OCI-LY7 (cell line): ENCODE measurements around the gene KIAA1549.

Source experiments
- EZH2phosphoT487 ChIP-seq: fragments of 200-600 bp; sonication (generic); IDR thresholded peaks from 2 replicates; pipeline ENCODE4 v1.6.1; 2018; ENCODE audit warnings: low read depth, borderline replicate concordance, mild to moderate bottlenecking, mixed run types, antibody characterized with exemption, low read length, moderate library complexity, mixed read lengths
- TF ChIP-seq, protein P1 (sequence below): fragments of 200-600 bp; sonication (generic); conservative IDR thresholded peaks from 2 replicates; pipeline ENCODE4 v1.5.1; 2014; ENCODE audit warnings: mild to moderate bottlenecking, antibody characterized with exemption, low read length, moderate library complexity, mixed read lengths

DNA sequence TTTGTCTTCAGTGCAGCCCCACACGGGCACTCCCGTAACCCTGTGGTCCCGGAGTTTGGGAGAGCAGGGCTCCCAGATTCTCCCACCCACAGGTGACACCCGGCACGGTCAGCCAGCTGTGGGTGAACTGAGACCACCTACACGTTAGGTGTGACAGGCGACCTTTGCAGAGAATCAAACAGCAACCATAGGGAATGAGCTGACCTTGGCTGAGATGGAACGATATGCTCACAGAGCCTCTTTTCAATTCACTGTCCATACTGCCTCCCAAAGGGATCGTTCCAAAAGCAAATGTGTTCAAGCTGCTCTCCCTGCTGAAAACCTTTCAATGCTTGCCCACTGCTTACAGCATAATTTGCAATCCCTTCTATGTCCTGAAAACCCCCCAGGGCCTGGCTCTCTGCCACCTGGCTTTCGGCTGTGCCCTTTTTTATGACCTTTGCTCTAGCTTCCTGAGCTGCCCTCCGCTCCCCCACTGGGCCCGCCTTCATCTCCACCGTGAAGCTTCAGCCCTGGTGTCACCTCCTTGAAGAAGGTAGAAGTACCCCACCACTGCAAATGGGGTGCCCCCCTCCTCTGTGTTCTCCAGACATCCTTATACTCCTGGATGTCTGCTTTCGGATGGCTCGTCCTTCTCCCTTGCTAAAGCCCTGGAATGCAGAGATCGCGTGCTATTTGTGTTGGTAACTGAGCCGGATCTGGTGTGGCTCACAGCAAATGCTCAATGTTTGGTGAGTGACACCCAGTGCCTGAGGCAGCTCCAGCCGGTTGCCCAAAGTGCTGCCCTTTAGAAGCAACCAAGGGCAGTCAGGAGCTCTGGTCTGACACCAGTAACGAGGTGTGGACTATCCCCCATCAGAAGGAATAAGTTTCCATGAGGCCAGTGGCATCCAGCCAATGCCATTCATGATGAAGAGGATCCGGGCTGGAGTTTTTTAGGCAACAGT, 90.4 kb downstream of the KIAA1549 start:
- TF ChIP-seq, protein P1, sequence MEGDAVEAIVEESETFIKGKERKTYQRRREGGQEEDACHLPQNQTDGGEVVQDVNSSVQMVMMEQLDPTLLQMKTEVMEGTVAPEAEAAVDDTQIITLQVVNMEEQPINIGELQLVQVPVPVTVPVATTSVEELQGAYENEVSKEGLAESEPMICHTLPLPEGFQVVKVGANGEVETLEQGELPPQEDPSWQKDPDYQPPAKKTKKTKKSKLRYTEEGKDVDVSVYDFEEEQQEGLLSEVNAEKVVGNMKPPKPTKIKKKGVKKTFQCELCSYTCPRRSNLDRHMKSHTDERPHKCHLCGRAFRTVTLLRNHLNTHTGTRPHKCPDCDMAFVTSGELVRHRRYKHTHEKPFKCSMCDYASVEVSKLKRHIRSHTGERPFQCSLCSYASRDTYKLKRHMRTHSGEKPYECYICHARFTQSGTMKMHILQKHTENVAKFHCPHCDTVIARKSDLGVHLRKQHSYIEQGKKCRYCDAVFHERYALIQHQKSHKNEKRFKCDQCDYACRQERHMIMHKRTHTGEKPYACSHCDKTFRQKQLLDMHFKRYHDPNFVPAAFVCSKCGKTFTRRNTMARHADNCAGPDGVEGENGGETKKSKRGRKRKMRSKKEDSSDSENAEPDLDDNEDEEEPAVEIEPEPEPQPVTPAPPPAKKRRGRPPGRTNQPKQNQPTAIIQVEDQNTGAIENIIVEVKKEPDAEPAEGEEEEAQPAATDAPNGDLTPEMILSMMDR = no peak
- TF ChIP-seq EZH2phosphoT487 = no peak
